Activated T-helper 1 cell treated with anti-CD3 and anti-CD28 coated beads, Interleukin-12 subunit alpha, Interleukin-12 subunit beta, Interleukin-2, Interleukin-4 antibody, amounts not matched to agents 30 ng/mL and 10 ng/mL and 1 ng/mL, durations not matched to agents 14 hours and 24 hours and 36 hours (primary cell): Measurements from ENCODE around the gene TMEM178B. TPM values are rescaled to one million over a fixed set of nuclear protein-coding genes. Genes with fewer than 3 reads are reported as not detected.

ENCODE experiments used
- DNase-seq: peaks from one replicate; pipeline ENCODE4 v3.0.0; 2021; ENCODE audit warnings: low spot score
- H3K27ac Mint-ChIP-seq: one replicate; pipeline ENCODE4 v1.8.0; 2021; ENCODE audit warnings: mild to moderate bottlenecking, mixed read lengths
- H3K27me3 Mint-ChIP-seq: one replicate; pipeline ENCODE4 v1.8.0; 2022; ENCODE audit warnings: mild to moderate bottlenecking, moderate library complexity, mixed read lengths; ENCODE audit not compliant: insufficient read depth
- H3K36me3 Mint-ChIP-seq: one replicate; pipeline ENCODE4 v1.8.0; 2021; ENCODE audit warnings: low read depth, mixed read lengths
- H3K4me1 Mint-ChIP-seq: one replicate; pipeline ENCODE4 v1.8.0; 2021; ENCODE audit warnings: low read depth, mixed read lengths
- H3K4me3 Mint-ChIP-seq: one replicate; pipeline ENCODE4 v1.8.0; 2021; ENCODE audit warnings: mild to moderate bottlenecking, moderate library complexity, mixed read lengths
- H3K9me3 Mint-ChIP-seq: one replicate; pipeline ENCODE4 v1.8.0; 2021; ENCODE audit warnings: mixed read lengths
- intact Hi-C: fragments of 100-400 bp; cut with micrococcal nuclease; formaldehyde crosslinking; loops from one replicate; pipeline ENCODE4 v1.15.1; 2024
- total RNA-seq: library from RNA; stranded (reverse); gene quantifications from 2 replicates; pipeline ENCODE4 v1.2.3, GENCODE V29; 2022

The TMEM178B gene
- total RNA-seq, 1 donor from 2014 or later = 2.5 TPM

DNA sequence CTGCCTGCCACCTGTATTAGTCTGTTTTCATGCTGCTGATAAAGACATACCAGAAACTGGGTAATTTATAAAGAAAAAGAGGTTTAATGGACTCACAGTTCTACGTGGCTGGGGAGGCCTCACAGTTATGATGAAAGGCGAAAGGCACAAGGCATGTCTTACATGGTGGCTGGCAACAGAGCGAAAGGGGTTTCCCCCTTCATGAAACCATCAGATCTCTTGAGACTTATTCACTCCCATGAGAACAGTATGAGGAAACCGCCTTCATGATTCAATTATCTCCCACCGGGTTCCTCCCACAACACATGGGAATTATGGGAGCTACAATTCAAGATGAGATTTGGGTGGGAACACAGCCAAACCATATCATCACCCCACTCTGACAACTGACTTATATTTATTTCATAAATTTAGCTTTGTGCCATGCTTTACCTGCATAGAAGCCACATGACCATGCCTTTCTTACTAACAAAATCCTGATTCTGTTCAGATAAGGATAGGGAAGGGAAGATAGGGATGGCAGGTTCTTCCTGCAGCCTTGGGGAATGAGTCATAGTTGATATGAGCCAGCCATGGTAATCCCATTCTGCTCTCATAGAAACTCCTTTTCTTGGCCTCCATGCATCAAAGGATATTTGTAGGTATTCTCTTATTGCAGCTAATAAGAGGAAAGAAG lies 286.0 kb downstream of the TMEM178B start:
- Mint-ChIP-seq H3K27me3 (peaks cover 4% of the 10 kb centered on the region), H3K4me1 (no peaks in the 10 kb centered on the region), H3K9me3 (peaks cover 4% of the 10 kb centered on the region), H3K4me3 (no peak overlapping the region), H3K27ac (no peak overlapping the region), H3K36me3 (no peaks in the 10 kb centered on the region)
- intact Hi-C loops = no loop called here
- DNase-seq = no peak

DNA sequence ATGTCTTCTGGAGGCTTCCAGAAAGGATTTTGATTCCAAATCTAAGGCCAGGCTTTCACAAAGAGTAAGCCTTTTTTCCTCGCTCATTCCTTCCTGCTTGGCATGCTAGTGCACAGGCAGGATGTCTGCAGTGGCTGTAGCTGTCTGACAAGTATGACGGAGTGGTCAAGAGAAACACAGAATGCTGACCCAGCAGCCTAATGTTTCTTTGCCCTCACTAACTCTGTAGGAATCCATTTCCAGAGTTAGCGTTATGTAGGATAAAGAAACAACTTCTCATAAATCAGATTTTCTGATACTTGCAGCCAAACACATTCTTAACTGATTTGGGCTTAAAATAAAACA lies 286.5 kb downstream of the TMEM178B start:
- Mint-ChIP-seq H3K4me1 (no peaks in the 10 kb centered on the region), H3K27ac (no peak overlapping the region), H3K36me3 (no peaks in the 10 kb centered on the region), H3K9me3 (peaks cover 4% of the 10 kb centered on the region), H3K27me3 (peaks cover 4% of the 10 kb centered on the region), H3K4me3 (no peak overlapping the region)
- intact Hi-C loops = no loop called here
- DNase-seq = no peak

DNA sequence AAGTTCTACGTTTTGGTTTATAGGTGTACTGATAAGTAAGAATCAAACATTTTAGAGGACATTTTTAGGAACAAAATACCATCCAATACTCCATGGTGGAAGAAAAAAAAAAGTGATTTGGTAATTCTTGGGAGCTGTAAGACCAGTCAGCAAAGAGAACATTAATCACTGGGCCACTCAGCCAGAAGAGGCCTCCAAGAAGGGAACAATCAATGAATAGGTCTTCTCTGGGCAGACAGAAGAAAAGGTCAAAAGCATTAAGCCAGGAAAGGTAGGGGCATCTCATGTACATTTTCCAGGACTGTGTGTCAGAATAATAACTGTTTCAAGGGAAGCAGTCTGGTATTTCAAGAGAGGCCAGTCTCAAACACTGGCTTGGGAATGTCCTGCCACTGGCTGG lies 286.9 kb downstream of the TMEM178B start:
- Mint-ChIP-seq H3K4me3 (no peak overlapping the region), H3K36me3 (no peaks in the 10 kb centered on the region), H3K27me3 (peaks cover 4% of the 10 kb centered on the region), H3K4me1 (no peaks in the 10 kb centered on the region), H3K27ac (no peak overlapping the region), H3K9me3 (peaks cover 4% of the 10 kb centered on the region)
- no peak for DNase-seq
- intact Hi-C loops = no loop called here

DNA sequence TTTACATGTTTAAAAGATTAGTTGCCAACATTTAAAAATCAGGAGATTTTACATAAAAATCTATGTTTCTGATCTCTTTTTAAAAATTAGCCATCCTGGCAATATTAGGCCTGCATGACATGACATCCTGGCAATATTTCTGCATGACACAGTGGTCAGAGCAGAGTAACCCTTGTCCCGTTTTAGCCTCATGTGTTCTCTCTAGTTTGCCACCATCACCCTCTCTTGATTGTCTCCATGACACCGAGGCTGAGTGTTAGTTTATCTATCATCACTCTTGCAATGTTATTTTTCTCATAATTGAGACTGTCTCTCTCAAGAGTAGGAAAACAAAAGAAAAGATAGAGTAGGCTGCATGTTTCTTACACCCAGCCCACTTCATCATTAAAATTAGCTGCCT lies 287.6 kb downstream of the TMEM178B start:
- no peaks in the 10 kb centered on the region for H3K36me3 Mint-ChIP-seq

DNA sequence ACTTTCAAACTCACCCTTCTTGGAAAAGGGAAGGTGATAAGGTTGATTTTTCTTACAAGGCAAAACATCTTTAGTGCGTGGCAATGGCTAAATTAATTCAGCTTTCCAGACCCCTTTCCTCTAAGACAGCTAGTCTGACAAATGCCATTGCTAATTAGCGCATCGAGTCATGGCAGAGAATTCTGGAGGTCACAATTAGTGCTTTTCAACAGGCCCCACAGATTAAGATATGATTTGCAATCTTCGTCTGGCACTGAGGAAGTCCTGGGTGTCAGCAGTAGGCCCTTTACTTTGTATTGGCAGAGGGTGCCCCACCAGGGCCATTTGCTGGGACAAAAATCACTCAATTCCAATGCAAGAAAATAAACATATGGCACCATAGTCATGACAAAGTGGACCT lies 288.1 kb downstream of the TMEM178B start:
- Mint-ChIP-seq H3K9me3 (peaks cover 4% of the 10 kb centered on the region), H3K4me3 (no peak overlapping the region), H3K4me1 (no peaks in the 10 kb centered on the region), H3K36me3 (no peaks in the 10 kb centered on the region), H3K27ac (no peak overlapping the region), H3K27me3 (peaks cover 4% of the 10 kb centered on the region)
- no peak for DNase-seq
- intact Hi-C loops = no loop called here

More for the DNA sequence above, 287.6 kb downstream of the TMEM178B start:
- peaks cover 4% of the 10 kb centered on the region for H3K9me3 Mint-ChIP-seq
- no peak for DNase-seq
- H3K27me3 Mint-ChIP-seq = peaks cover 4% of the 10 kb centered on the region
- no peaks in the 10 kb centered on the region for H3K4me1 Mint-ChIP-seq
- H3K27ac Mint-ChIP-seq = no peak overlapping the region
- no peak overlapping the region for H3K4me3 Mint-ChIP-seq
- intact Hi-C loops = no loop called here

DNA sequence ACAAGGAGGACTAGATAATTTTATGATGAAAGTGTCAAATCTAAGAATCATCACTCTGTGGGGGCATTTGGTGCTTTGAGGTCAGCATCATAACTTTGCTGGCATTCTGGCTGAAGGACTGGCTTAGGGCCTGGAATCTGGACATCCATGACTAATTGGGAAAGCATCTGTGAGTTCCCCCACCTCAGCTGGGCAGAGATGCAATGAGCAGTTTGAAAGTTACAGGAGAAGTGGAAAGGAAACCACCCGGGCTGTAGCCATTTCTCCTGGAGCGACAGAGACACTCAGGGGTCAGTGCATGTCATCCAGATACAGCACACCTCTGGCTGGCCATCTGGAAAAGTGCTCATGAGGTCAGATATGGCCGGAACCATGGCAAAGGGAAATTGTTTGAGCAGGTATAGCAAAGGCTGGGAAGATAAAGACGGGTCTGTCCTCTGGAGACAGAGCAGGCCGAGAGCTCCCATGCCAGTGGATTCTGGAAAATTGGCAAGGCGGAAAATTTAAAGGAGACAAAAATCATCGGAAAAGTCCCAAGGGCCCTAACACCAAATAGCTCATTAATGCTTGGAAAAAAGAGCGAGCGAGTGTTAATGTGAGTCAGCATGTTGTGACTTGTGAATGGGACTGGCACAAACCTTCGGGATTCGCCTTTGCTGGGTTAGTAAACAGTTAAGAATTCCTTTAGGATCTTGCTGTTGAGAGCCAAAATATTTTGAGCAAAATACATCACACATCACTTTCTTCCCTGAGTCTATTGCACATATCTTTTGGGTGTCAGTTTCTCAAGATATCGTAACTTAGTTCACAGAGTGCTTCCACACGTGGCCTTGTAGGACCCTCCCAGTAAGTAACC lies 288.9 kb downstream of the TMEM178B start:
- intact Hi-C loops = no loop called here
- no peaks in the 10 kb centered on the region for H3K4me1 Mint-ChIP-seq
- H3K27ac Mint-ChIP-seq = no peak overlapping the region
- peaks cover 4% of the 10 kb centered on the region for H3K27me3 Mint-ChIP-seq
- DNase-seq = no peak
- no peaks in the 10 kb centered on the region for H3K36me3 Mint-ChIP-seq
- no peak overlapping the region for H3K4me3 Mint-ChIP-seq
- H3K9me3 Mint-ChIP-seq = peaks cover 4% of the 10 kb centered on the region

DNA sequence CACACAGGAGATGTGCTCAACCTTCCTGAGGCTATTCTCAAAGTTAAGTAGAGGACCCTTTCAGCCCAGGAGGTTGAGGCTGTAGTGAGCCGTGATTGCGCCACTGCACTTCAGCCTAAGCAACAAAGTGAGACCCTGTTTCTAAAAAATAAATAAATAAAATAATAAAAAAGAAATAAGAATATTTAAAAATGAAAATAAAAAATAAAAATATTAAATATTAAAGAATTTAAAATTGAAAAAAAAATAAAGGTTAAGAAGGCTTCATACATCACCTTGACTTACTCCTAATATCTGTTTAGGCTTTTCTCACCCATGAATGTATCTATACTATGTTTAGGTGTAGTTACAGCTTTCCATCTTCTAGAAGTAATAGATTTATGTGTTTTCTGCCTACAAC lies 289.9 kb downstream of the TMEM178B start:
- no peak overlapping the region for H3K27ac Mint-ChIP-seq
- H3K4me1 Mint-ChIP-seq = no peaks in the 10 kb centered on the region
- peaks cover 2% of the 10 kb centered on the region for H3K27me3 Mint-ChIP-seq
- no peak overlapping the region for H3K4me3 Mint-ChIP-seq
- no peak for DNase-seq
- intact Hi-C loops = no loop called here
- peaks cover 4% of the 10 kb centered on the region for H3K9me3 Mint-ChIP-seq
- no peaks in the 10 kb centered on the region for H3K36me3 Mint-ChIP-seq

DNA sequence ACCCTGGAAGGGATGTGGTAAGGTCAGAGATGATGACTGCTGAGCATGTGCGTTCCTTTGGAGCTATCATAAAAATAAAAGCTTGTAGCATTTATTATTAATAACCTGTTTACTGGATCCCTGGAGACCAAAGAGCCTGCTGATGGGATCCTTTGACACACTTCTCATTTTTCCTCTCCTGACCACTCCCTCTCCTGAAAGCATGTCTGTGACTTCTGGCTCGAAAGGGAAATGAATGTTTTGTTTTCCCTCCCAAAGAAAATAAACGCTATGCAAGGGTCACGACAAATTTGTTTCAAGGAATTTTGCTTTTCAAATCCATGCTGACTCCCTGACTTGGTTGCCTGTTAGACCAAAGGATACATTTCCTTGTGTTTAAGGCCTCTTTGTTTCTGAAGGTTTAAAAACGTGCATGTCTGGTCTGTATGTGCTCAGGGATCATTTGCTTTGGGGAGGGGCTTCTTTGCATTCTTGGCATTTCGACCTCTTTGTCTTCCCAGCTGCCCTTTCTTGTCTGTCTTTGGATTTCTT lies 292.3 kb downstream of the TMEM178B start:
- Mint-ChIP-seq H3K9me3 (no peaks in the 10 kb centered on the region), H3K36me3 (no peaks in the 10 kb centered on the region)

DNA sequence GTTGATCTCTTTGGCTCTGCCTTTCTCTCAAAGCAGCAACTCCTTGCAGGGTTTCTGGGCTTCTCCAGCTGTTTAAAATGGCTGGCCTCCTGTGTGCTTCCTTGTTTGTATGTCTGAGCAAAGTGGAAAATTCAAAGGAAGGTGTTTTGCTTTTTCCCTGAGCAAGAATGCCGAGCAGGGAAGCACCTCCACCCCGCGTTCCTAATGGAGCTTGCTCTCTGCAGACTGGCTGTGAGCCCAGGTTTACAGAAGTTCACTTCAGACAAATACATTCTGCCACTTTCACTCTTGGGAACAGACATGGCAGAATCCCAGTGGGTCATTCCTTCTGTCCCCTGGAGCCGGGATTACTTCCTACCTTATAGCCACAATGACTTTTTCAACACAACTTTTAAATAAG lies 295.6 kb downstream of the TMEM178B start:
- intact Hi-C loops = no loop called here
- DNase-seq = no peak
- H3K9me3 Mint-ChIP-seq = no peaks in the 10 kb centered on the region
- H3K27me3 Mint-ChIP-seq = peaks cover 6% of the 10 kb centered on the region
- no peak overlapping the region for H3K4me3 Mint-ChIP-seq
- no peaks in the 10 kb centered on the region for H3K4me1 Mint-ChIP-seq
- H3K27ac Mint-ChIP-seq = no peak overlapping the region
- H3K36me3 Mint-ChIP-seq = no peaks in the 10 kb centered on the region

More for the DNA sequence above, 292.3 kb downstream of the TMEM178B start:
- H3K27me3 Mint-ChIP-seq = peaks cover 3% of the 10 kb centered on the region
- no peak overlapping the region for H3K4me3 Mint-ChIP-seq
- intact Hi-C loops = no loop called here
- no peak for DNase-seq
- no peak overlapping the region for H3K27ac Mint-ChIP-seq
- no peaks in the 10 kb centered on the region for H3K4me1 Mint-ChIP-seq

DNA sequence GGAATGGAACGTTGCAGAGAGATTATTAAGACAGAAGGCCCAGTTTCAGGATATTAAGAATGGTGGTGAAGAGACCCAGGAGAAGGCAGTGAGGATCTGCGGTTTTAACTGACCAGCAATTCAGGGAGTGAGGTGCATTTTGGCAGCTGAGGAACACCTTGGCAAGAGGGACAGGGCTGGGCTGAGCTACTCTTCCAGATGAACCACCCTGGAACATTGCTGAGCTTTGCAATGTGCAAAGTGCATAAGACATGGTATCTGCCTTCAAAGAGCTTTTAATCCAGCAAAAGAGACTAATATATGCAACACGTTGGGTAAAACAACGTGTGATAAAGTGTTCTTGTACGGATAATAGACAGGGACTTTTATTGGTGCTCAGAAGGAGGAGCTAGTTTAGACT lies 296.3 kb downstream of the TMEM178B start:
- Mint-ChIP-seq H3K9me3 (no peaks in the 10 kb centered on the region), H3K36me3 (no peaks in the 10 kb centered on the region), H3K27me3 (peaks cover 6% of the 10 kb centered on the region), H3K4me1 (no peaks in the 10 kb centered on the region), H3K27ac (no peak overlapping the region), H3K4me3 (no peak overlapping the region)
- intact Hi-C loops = no loop called here
- DNase-seq = no peak

DNA sequence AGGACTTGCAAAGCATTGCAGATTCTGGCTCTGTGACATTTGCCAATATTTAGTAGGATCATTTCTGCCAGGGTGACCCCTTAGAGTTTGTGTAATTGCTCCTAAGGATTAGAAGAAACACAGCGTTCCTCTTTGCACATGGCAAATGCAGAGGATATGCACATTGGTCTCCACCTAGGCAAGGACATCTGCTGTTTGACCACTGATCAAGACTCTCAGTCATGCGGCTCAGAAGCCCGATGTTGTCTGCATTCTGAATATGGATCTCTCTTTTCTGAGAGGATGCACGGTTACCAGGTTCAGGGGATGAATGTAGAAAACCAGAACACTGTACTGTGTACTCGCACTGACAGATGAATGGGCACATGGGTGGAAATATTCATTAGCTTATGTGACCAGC lies 296.8 kb downstream of the TMEM178B start:
- Mint-ChIP-seq H3K4me1 (no peaks in the 10 kb centered on the region), H3K4me3 (no peak overlapping the region), H3K9me3 (no peaks in the 10 kb centered on the region), H3K36me3 (no peaks in the 10 kb centered on the region), H3K27me3 (peaks cover 8% of the 10 kb centered on the region), H3K27ac (no peak overlapping the region)
- DNase-seq = no peak
- intact Hi-C loops = no loop called here

DNA sequence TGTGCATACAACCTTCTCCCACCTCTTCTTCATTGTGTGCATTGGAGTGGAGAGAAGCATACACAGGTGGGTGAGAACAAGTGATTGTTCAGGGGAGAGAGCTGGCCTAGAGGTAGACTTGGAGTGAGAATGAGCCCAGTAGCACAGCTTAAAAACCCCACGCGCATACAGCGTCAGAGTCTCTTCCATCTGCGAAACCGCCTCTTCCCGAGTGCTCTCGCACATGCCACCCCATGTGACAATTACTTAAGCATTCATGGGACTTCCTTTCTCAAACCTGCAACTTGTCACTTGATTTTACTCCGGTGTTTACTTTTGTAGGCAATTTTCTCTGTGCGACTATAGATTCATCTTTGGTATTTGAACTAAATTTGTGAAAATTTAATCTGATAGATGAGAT lies 300.6 kb downstream of the TMEM178B start:
- H3K27me3 Mint-ChIP-seq = peaks cover 7% of the 10 kb centered on the region
- H3K36me3 Mint-ChIP-seq = no peaks in the 10 kb centered on the region
- H3K27ac Mint-ChIP-seq = no peak overlapping the region
- no peak for DNase-seq
- intact Hi-C loops = no loop called here
- H3K4me1 Mint-ChIP-seq = no peaks in the 10 kb centered on the region
- no peaks in the 10 kb centered on the region for H3K9me3 Mint-ChIP-seq
- H3K4me3 Mint-ChIP-seq = no peak overlapping the region

DNA sequence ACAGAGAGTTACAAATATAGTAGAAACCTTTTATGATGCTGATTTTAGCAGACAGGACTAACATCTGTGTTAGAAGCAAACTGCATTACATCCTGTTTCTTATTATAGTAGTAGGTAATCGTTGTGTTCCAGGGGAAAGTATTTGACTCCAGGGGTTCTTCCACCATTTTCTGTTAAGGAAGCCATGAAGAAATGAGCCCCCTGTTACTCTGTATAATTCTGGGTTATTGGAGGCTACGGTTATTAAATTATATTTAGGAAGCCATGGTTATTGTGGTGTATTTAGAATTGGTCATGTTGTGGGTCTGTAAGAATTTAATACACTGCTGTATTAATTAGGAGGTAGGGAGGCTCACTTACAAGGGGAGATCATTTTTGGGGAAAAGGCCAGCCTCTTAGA lies 301.6 kb downstream of the TMEM178B start:
- intact Hi-C loops = no loop called here
- DNase-seq = no peak
- no peaks in the 10 kb centered on the region for H3K36me3 Mint-ChIP-seq
- H3K27ac Mint-ChIP-seq = no peak overlapping the region
- peaks cover 7% of the 10 kb centered on the region for H3K27me3 Mint-ChIP-seq
- no peaks in the 10 kb centered on the region for H3K9me3 Mint-ChIP-seq
- no peak overlapping the region for H3K4me3 Mint-ChIP-seq
- no peaks in the 10 kb centered on the region for H3K4me1 Mint-ChIP-seq
